GM21390 (cell line): Measurements from ENCODE around the gene PHOX2A.

Experiments used
- ATAC-seq: cut with Tn5 transposase; IDR thresholded peaks from one replicate; pipeline ENCODE4 v1.9.1; 2021; ENCODE audit not compliant: unreplicated experiment

The PHOX2A gene

GRCh38 chr11:72235351-72236057 is 8.5 kb downstream of the PHOX2A start:
- ATAC-seq, result no peak

GRCh38 chr11:72234920-72235319 is 9.1 kb downstream of the PHOX2A start:
- ATAC-seq, result no peak

- no peak for ATAC-seq
Measured at GRCh38 chr11:72234514-72234830, 9.5 kb downstream of the PHOX2A start.

GRCh38 chr11:72233773-72234513 is 10.0 kb downstream of the PHOX2A start:
- ATAC-seq, result no peak

GRCh38 chr11:72233056-72233772 is 10.8 kb downstream of the PHOX2A start:
- no peak for ATAC-seq

- ATAC-seq, result no peak
Measured at GRCh38 chr11:72232260-72233055, 11.5 kb downstream of the PHOX2A start.

- no peak for ATAC-seq
Measured at GRCh38 chr11:72231396-72232259, 12.3 kb downstream of the PHOX2A start.

- ATAC-seq, result no peak
Measured at GRCh38 chr11:72230764-72231365, 13.1 kb downstream of the PHOX2A start.

- no peak for ATAC-seq
Measured at GRCh38 chr11:72229925-72230763, 13.8 kb downstream of the PHOX2A start.

GRCh38 chr11:72229336-72229924 is 14.5 kb downstream of the PHOX2A start:
- no peak for ATAC-seq

GRCh38 chr11:72228844-72229231 is 15.1 kb downstream of the PHOX2A start:
- ATAC-seq, result no peak

GRCh38 chr11:72228229-72228843 is 15.6 kb downstream of the PHOX2A start:
- ATAC-seq, result no peak

- no peak for ATAC-seq
Measured at GRCh38 chr11:72227316-72228228, 16.4 kb downstream of the PHOX2A start.

GRCh38 chr11:72226701-72227100 is 17.3 kb downstream of the PHOX2A start:
- no peak for ATAC-seq

- no peak for ATAC-seq
Measured at GRCh38 chr11:72225411-72225951, 18.5 kb downstream of the PHOX2A start.

- ATAC-seq, result no peak
Measured at GRCh38 chr11:72224564-72225410, 19.2 kb downstream of the PHOX2A start, which contains the start of gene INPPL1. Gene INPPL1, plus strand, starts transcription at chr11:72224767. Its CDS starts 218 bp downstream, at chr11:72224985.
